OCI-LY1 (cell line): ENCODE results near the gene SPATA33.

Experiments used
- CTCF ChIP-seq: fragments of 200-600 bp; sonication (generic), shearing (Covaris generic); IDR thresholded peaks from 2 replicates; pipeline ENCODE4 v1.5.1; 2017; ENCODE audit warnings: mild to moderate bottlenecking, antibody characterized with exemption, low read length, moderate library complexity, mixed read lengths
- EZH2 ChIP-seq: fragments of 200-600 bp; sonication (generic), shearing (Covaris generic); IDR thresholded peaks from 2 replicates; pipeline ENCODE4 v1.8.0; 2017; ENCODE audit warnings: borderline replicate concordance, mixed run types, mild to moderate bottlenecking, antibody characterized with exemption, low read length, moderate library complexity, mixed read lengths

DNA sequence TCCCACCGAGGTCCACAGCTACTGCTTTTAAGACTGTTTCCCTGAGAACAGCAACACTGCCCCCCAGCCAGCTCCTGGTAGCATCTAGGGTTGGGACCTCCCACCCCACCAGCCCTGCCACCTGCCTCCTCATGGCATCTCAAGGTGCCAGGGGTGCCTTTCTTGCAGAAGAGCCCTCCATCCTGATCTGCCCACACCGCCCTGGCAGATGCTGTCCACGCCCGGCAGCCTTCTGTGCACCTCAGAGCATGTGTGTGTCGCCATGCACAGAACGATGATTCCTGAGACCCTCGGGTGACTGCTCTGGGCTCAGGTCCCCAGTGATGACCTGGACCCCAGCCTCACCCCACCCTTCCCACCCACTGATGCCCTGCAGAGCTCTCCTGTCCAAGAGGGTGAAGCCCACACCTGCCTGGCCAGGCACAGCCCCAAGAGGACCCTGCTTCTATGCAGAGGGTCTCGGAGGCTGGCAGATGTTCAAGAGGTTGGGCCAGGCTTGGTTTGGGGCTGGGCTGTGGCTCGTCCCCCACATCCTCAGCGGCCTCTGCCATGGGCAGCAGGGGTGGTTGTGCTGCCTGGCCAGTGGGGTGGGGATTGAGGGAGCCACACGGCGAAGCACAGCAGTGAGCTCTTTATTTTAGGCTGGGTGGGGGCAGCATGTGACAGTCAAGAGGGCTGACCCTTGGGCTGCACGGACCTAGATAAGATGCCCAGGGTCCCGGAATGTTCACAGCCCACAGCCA, 49.1 kb downstream of the SPATA33 start:
- no peak for TF ChIP-seq CTCF
- no peak for TF ChIP-seq EZH2
